Thyroid gland (tissue), 4 donors: ENCODE results near the gene CCT7.

Experiments used
- CTCF ChIP-seq, 6 experiments: fragments of 200-600 bp in 3 of 6; fragments of 450-650 bp in 3 of 6; sonication (generic) in 3 of 6; IDR thresholded peaks; one replicate each; pipeline ENCODE4 v1.5.1; 2016 to 2019; ENCODE audit warnings: antibody characterized with exemption in 6 of 6, mild to moderate bottlenecking in 2 of 6, inconsistent platforms in 1 of 6, moderate library complexity in 1 of 6
- POLR2A ChIP-seq, 2 donors: fragments of 450-650 bp; IDR thresholded peaks; one replicate each; pipeline ENCODE4 v1.6.1; 2017; ENCODE audit warnings: antibody characterized with exemption in 2 of 2, mild to moderate bottlenecking in 2 of 2, moderate library complexity in 1 of 2

GRCh38 chr2:73265298-73266060 lies 31.4 kb downstream of the CCT7 start:
- TF ChIP-seq CTCF (IDR thresholded peaks at IDR 0.05) (no peak), POLR2A (IDR thresholded peaks at IDR 0.05) (no peak)
